ENCODE measurements around the gene ZNF774. TPM values are rescaled to one million over a fixed set of nuclear protein-coding genes. Genes with fewer than 3 reads are reported as not detected.
"Not testable (repeated sequence)": the region's sequence is repeated elsewhere in the genome, so short reads cannot be mapped to it uniquely, and the experiment has no call there.

Gene ZNF774
- total RNA-seq, 1 donor: under 0.01 TPM

GRCh38 chr15:90394074-90394473 lies 42.0 kb downstream of the ZNF774 start:
- Histone ChIP-seq H3K4me3 (ENCODE audit: low read length) (no peak overlapping the region), H3K4me1 (ENCODE audit: insufficient read depth, low read length) (peaks cover 91% of the 10 kb centered on the region), H3K9me3 (ENCODE audit: low read depth, low read length) (no peaks in the 10 kb centered on the region), H3K27me3 (ENCODE audit: insufficient read depth, low read length) (no peaks in the 10 kb centered on the region)

DNA sequence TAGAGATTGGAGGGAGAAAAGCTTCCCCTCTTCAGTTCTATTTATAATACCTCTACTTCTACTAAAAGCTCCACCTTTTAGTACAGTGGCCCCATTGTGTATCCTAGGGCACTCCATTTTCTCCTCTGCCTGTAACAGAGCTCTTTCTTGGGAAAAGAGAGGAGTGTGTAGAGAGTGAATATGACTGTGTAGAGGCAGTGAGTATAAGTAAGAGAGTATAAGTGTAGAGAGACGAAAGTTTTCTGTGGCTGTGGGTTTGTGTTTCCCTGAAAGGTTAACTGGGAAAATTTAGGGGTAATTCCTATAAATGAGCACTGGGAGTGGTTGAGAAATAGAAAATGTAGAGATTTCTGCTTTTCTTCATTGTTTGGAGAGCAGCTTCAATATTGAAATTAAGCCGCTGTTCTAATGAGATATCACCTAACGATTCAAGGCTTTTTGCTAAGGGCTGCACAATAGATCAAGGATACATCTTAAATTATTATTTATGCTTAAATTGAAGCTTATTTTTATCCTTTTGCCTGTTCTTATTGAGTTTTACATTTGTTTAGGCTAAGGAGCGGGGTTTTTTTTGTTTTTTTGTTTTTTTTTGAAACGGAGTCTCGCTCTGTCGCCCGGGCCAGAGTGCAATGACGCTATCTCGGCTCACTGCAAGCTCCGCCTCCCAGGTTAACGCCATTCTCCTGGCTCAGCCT lies 42.8 kb downstream of the ZNF774 start:
- peaks cover 90% of the 10 kb centered on the region for H3K4me1 ChIP-seq (ENCODE audit: insufficient read depth, low read length)
- no peaks in the 10 kb centered on the region for H3K27me3 ChIP-seq (ENCODE audit: insufficient read depth, low read length)
- H3K4me3 ChIP-seq (ENCODE audit: low read length): no peak overlapping the region
- no peaks in the 10 kb centered on the region for H3K9me3 ChIP-seq (ENCODE audit: low read depth, low read length)

GRCh38 chr15:90396321-90396720 lies 44.2 kb downstream of the ZNF774 start:
- Histone ChIP-seq H3K27me3 (ENCODE audit: insufficient read depth, low read length) (no peaks in the 10 kb centered on the region), H3K9me3 (ENCODE audit: low read depth, low read length) (no peaks in the 10 kb centered on the region), H3K4me1 (ENCODE audit: insufficient read depth, low read length) (peaks cover 90% of the 10 kb centered on the region), H3K4me3 (ENCODE audit: low read length) (no peak overlapping the region)

GRCh38 chr15:90400005-90400758 lies 48.1 kb downstream of the ZNF774 start:
- peaks cover 86% of the 10 kb centered on the region for H3K4me1 ChIP-seq (ENCODE audit: insufficient read depth, low read length)
- no peaks in the 10 kb centered on the region for H3K27me3 ChIP-seq (ENCODE audit: insufficient read depth, low read length)
- H3K4me3 ChIP-seq (ENCODE audit: low read length): no peak overlapping the region
- no peaks in the 10 kb centered on the region for H3K9me3 ChIP-seq (ENCODE audit: low read depth, low read length)

DNA sequence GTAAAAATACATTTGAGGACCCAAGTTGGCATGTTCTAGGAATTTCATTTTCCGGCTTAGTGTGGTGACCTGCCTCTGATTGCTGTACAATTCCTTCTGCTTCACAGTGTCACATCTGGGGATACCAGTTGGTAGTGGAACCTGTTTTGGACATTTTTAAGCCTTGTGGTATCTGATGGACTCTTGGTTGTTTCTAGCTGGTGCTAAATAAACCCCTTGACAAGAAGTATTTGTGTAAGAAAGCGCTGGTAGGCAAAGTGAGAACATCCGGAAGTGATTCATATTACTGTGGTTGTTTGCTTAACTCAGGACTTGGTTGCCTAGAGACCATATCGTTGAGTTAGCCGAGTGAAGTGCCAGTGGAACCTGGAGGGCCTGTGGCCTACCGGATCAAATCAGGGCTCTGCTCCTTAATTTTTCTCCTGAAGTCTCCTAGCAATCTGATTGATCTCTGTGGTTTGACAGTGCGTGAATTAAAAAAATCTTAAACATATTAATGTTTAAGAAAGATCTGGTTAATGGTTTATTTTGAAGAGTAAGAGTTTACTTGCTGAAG lies 48.8 kb downstream of the ZNF774 start:
- peaks cover 80% of the 10 kb centered on the region for H3K4me1 ChIP-seq (ENCODE audit: insufficient read depth, low read length)
- H3K9me3 ChIP-seq (ENCODE audit: low read depth, low read length): no peaks in the 10 kb centered on the region
- no peak overlapping the region for H3K4me3 ChIP-seq (ENCODE audit: low read length)
- H3K27me3 ChIP-seq (ENCODE audit: insufficient read depth, low read length): no peaks in the 10 kb centered on the region

DNA sequence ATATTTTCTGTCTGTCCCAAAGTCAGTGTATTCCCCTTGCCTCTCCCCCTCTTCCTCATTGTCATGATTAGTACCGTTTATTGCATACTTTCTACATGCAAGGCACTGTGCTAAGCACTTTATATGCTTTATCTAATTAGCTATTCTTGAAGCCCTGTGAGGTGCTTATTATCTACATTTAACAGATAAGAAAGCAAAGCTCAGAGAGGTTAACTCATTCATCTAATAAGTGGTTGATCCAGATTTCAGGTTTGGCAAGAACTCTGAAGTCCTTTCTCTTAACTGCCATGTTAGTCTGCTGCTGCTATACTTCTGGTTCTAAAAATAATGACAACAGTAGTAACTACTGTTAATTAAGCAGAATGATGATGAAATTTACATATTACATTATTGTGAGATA lies 49.4 kb downstream of the ZNF774 start:
- Histone ChIP-seq H3K4me1 (ENCODE audit: insufficient read depth, low read length) (peaks cover 79% of the 10 kb centered on the region), H3K27me3 (ENCODE audit: insufficient read depth, low read length) (no peaks in the 10 kb centered on the region), H3K4me3 (ENCODE audit: low read length) (no peak overlapping the region), H3K9me3 (ENCODE audit: low read depth, low read length) (no peaks in the 10 kb centered on the region)

DNA sequence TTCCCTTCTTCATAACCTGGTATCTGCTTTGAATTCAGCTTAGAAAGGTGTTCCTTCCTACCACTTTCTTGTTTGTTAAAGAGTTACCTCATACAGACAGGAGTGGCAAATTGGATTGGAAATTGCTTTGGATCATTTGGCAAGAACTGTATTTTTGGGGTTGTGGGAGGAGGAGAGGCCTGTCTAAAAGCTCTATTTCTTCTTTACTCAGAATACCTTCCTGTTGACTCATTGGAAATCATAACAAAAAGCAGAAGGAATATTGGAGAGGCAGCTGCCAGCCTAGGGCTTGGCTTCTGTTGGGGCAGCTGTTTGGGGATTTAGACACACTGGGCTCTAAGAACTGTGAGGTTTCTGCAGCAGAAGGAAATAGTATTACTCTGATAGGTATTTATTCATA lies 50.1 kb downstream of the ZNF774 start:
- Histone ChIP-seq H3K9me3 (ENCODE audit: low read depth, low read length) (no peaks in the 10 kb centered on the region), H3K4me3 (ENCODE audit: low read length) (no peak overlapping the region), H3K4me1 (ENCODE audit: insufficient read depth, low read length) (peaks cover 77% of the 10 kb centered on the region), H3K27me3 (ENCODE audit: insufficient read depth, low read length) (no peaks in the 10 kb centered on the region)

DNA sequence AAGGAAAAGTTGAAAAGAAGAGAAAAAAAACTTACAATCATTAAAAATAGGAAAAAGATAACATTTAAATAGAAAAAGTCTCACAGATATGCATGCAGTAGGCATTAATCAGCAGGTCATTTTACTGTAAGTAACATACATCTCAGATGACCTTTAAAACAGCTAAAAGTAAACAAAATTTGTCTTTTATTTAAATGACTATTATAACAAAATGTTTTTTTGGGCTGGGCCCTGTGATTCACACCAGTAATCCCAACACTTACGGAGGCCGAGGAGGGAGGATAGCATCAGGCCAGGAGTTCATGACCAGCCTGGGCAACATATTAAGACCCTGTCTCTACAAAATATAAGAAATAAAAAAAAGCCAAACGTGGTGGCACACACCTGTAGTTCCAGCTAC lies 50.7 kb downstream of the ZNF774 start:
- Histone ChIP-seq H3K4me3 (ENCODE audit: low read length) (no peak overlapping the region), H3K9me3 (ENCODE audit: low read depth, low read length) (no peaks in the 10 kb centered on the region)

DNA sequence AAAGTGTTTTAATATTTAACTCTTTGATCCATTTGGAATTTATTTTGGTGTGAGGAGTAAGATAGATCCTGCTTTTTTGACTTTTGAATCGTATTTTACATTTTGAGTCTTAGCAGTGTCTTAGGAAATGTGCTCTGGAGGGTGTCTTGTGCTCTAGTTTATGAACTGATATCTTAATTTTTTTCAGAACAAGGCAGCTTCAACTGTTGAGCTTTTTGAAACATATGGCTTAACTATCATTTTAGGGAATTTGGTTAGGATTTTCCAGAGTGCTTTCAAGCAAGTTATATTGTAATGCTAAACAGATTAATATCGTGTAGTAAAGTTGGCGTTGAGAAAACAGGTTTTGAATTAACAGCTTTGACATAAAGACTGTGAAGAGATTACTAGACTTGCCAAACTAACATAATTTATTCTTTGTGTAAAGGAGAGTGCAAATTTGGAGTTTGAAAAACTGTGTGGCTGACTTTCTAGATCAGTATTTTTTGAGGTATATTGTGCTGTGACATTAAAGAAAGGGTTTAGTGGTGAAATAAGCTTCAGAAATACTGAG lies 53.0 kb downstream of the ZNF774 start:
- Histone ChIP-seq H3K27me3 (ENCODE audit: insufficient read depth, low read length) (no peaks in the 10 kb centered on the region), H3K9me3 (ENCODE audit: low read depth, low read length) (no peaks in the 10 kb centered on the region), H3K4me3 (ENCODE audit: low read length) (no peak overlapping the region), H3K4me1 (ENCODE audit: insufficient read depth, low read length) (peaks cover 76% of the 10 kb centered on the region)

More for the DNA sequence above, 50.7 kb downstream of the ZNF774 start:
- peaks cover 79% of the 10 kb centered on the region for H3K4me1 ChIP-seq (ENCODE audit: insufficient read depth, low read length)
- H3K27me3 ChIP-seq (ENCODE audit: insufficient read depth, low read length): no peaks in the 10 kb centered on the region

GRCh38 chr15:90407336-90407735 lies 55.3 kb downstream of the ZNF774 start:
- Histone ChIP-seq H3K9me3 (ENCODE audit: low read depth, low read length) (no peaks in the 10 kb centered on the region), H3K4me3 (ENCODE audit: low read length) (no peak overlapping the region), H3K27me3 (ENCODE audit: insufficient read depth, low read length) (no peaks in the 10 kb centered on the region), H3K4me1 (ENCODE audit: insufficient read depth, low read length) (peaks cover 69% of the 10 kb centered on the region)

DNA sequence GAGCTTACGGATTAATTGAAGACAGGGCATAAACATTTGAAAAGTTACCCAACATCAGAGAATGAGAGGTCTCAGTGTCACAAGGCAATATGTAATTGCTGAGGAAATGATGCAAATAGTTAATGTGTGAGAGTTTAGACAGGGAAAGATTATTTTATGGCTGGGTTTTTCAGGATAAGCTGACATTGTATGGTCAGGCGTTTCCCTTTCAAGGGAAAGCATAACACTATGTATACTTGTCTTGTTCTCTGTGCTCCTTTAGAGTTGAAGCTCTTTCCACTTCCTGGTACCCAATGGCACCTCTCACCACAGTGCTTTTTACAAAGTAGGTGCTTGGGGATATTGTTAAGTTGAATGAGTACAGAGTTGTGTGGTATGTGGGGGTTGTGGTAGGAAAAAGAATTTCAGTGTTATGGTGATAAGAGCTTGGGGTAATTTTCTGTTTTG lies 55.8 kb downstream of the ZNF774 start:
- no peak overlapping the region for H3K4me3 ChIP-seq (ENCODE audit: low read length)
- H3K27me3 ChIP-seq (ENCODE audit: insufficient read depth, low read length): no peaks in the 10 kb centered on the region
- H3K9me3 ChIP-seq (ENCODE audit: low read depth, low read length): no peaks in the 10 kb centered on the region
- peaks cover 71% of the 10 kb centered on the region for H3K4me1 ChIP-seq (ENCODE audit: insufficient read depth, low read length)

- no peak overlapping the region for H3K4me3 ChIP-seq (ENCODE audit: low read length)
- no peaks in the 10 kb centered on the region for H3K9me3 ChIP-seq (ENCODE audit: low read depth, low read length)
- peaks cover 73% of the 10 kb centered on the region for H3K4me1 ChIP-seq (ENCODE audit: insufficient read depth, low read length)
- no peaks in the 10 kb centered on the region for H3K27me3 ChIP-seq (ENCODE audit: insufficient read depth, low read length)
These were observed 56.6 kb downstream of the ZNF774 start for GRCh38 chr15:90408657-90409056.

- H3K9me3 ChIP-seq (ENCODE audit: low read depth, low read length); H3K27me3 ChIP-seq (ENCODE audit: insufficient read depth, low read length); H3K4me3 ChIP-seq (ENCODE audit: low read length): not testable (repeated sequence)
- peaks cover 74% of the 10 kb centered on the region for H3K4me1 ChIP-seq (ENCODE audit: insufficient read depth, low read length)
These were observed 57.5 kb downstream of the ZNF774 start for GRCh38 chr15:90409587-90409986.

DNA sequence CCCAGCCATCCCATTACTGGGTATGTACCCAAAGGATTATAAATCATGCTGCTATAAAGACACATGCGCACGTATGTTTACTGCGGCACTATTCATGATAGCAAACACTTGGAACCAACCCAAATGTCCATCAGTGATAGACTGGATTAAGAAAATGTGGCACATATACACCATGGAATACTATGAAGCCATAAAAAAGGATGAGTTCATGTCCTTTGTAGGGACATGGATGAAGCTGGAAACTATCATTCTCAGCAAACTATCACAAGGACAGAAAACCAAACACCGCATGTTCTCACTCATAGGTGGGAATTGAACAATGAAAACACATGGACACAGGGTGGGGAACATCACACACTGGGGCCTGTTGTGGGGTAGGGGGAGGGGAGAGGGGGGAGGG lies 58.2 kb downstream of the ZNF774 start:
- H3K27me3 ChIP-seq (ENCODE audit: insufficient read depth, low read length); H3K4me3 ChIP-seq (ENCODE audit: low read length); H3K9me3 ChIP-seq (ENCODE audit: low read depth, low read length): not testable (repeated sequence)
- peaks cover 77% of the 10 kb centered on the region for H3K4me1 ChIP-seq (ENCODE audit: insufficient read depth, low read length)

DNA sequence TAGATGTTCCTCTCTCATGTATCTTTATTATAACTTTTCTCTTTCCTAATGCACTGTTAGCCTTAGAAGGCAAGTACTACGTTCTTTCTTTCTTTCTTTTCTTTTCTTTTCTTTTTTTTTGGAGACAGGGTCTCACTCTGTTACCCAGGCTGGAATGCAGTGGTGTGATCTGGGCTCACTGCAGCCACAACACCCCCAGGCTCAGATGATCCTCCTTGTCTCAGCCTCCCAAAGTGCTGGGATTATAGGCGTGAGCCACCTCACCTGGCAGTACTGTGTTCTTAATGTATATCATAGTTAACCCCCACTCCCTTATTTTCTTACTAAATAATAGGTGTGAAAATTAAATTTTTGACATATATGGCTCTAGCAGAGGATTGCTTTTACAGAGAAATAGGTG lies 59.1 kb downstream of the ZNF774 start:
- no peak overlapping the region for H3K4me3 ChIP-seq (ENCODE audit: low read length)
- peaks cover 78% of the 10 kb centered on the region for H3K4me1 ChIP-seq (ENCODE audit: insufficient read depth, low read length)
- no peaks in the 10 kb centered on the region for H3K27me3 ChIP-seq (ENCODE audit: insufficient read depth, low read length)
- no peaks in the 10 kb centered on the region for H3K9me3 ChIP-seq (ENCODE audit: low read depth, low read length)
